Measurements from ENCODE around the gene CXCR3.
"Not testable (repeated sequence)": the region's sequence is repeated elsewhere in the genome, so short reads cannot be mapped to it uniquely, and the experiment has no call there.

The CXCR3 gene

DNA sequence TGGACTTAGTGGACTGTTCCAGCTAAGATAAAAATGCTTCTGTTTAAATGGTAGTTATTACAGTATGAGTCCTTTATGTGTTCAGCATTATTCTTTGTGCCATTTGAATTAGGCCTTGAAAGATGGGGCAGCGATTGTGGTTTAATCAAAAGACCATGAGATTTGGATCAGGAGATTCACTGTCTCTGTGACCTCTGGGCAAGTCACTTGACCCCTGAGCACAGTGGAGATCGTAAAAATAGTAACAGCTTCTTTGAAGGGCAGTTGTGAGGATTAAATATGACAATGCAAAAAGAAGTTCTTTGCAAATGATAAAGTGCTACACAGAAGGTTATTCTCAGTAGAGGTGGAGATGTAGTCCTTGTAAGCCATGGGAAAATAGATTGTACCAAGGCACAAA, 10.8 kb downstream of the CXCR3 start:
- DNase-seq, result no peak

DNA sequence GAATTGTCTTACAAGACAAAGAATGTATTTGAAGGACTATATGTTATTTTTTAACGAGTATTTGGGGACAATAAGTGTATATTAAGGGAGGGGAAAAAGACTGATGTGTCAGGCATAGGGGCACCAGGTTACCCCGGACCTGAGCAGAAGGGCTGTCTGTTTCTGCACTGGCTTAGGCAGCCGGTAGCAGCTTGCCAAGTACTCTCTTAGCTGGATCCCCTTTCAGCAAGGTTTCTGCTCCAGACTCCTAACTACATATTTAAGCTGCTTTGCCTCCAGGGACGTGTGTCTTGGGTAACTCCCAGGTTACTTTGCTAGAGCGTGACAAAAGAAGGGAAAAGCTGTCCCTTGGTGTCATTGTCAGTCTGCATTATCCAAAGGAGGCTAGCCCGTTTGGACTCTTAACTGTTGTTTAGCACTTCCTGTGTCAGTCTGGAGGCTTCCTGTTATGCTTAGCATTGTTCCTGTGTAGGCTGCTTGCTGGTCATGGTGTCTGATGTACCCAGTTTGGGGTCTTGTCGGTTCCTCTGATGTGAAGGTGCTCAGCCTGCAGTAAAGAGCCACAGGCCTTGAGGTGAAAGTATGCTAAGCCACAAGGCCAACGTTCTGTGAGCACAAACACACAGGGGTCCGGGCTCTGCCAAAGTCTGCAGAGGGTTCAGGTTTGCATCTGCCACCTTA, 11.6 kb downstream of the CXCR3 start:
- no peak for DNase-seq

DNA sequence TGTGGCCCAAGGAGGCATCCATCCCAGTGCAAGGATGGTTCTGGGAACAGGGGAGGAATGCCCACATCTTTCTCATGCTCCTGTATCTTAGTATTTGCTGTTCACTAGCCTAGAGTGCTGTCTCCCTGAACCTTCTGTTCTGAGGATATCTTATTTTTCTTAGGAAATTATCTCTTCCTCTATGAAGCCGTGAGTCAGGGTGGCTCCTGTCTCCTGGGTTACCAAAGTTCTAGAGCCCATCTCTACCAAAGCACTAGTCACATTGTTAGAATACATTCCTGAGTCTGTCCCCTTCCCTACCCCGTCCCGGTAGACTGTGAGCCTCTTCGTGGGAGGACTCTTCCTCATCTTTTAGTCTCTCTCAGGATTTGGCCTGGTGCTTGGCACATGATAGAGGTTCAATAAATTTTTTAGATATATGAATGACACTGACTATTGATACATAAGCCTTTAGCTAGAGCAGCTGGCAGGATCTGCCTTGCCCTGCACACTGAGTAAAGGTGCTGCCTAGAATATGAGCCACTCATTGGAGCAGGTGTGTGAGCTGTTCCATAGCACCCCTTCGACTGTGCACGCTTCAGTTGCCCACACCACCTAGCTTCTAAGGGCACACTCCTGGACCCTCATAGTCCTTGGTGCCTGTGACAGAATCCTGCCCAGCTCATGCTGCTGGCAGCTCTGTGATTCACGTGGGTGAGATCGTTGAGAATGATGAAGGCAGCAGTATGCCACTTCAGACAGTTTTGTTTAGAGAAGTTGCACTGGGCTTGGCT, 13.3 kb downstream of the CXCR3 start:
- no peak for DNase-seq

DNA sequence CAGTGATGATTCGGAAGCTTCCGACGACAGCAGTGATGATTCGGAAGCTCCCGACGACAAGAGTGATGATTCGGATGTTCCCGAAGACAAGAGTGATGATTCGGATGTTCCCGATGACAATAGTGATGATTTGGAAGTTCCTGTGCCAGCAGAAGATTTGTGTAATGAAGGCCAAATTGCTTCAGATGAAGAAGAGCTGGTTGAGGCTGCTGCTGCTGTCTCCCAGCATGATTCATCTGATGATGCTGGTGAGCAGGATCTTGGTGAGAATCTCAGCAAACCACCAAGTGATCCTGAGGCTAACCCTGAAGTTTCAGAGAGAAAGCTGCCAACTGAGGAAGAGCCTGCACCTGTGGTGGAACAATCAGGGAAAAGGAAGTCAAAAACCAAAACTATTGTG, 14.2 kb downstream of the CXCR3 start:
- DNase-seq, result no peak

DNA sequence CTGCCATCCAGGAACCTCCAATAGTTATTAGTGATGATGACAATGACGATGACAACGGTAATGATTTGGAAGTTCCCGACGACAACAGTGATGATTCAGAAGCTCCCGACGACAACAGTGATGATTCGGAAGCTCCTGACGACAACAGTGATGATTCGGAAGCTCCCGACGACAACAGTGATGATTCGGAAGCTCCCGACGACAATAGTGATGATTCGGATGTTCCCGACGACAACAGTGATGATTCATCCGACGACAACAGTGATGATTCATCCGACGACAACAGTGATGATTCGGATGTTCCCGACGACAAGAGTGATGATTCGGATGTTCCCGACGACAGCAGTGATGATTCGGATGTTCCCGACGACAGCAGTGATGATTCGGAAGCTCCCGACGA, 14.7 kb downstream of the CXCR3 start:
- no peak for DNase-seq

DNA sequence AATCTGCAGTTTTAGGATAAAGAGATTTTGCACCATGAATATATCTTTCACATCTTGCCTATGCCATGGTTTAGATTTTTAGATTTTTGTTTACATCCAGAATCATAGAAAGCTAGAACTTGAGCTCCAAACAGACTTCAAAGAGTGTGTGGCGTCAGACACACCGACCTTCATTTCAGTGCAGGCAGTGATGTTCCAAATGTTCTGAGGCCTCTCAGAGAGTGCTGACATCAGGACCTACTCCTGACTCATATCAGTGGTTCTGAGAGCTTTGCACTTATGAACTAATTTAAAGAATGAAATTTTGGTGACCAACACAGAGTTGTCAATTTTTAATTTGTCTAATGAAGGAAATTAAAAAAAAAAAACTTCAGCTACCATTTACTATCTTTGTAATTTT, 18.3 kb downstream of the CXCR3 start:
- DNase-seq, result no peak

DNA sequence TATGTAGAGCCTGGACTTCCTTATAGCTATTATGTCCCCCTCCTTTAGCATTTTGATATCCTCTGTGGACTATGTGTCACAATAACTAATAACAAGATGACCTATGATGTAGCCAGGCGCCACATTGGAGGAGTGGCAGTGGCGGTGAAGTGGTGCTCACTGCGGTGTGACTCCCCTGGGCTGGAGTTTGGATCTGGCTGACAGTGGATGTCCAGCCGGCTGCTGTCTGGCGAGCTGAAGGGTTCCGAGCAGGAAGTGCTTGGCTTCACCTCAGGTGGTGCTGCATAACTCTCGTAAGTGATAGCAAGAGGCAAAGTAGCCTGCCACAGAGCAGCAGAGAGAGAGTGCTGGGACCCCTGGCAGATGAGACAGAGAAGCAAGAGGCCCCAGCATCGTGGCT, 25.1 kb downstream of the CXCR3 start:
- DNase-seq, result not testable (repeated sequence)

DNA sequence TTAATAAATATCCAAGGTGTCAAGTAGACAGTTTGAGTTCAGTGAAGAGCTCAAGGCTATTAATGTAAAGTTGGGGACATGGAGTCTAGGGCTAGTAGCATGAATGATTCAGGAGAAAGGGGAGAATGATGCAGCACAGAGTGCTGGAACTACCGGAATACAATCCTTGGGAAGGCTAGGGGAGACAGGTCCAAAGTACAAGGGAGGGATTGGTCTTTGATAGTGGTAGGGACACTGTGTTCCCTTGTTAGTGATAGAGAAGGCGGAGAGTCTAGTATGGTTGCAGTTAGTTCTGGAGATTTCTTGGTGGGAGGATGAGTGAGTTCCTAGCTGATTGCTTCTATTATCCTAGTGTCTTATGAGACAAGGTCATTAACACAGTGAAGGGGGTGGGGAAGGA, 31.4 kb downstream of the CXCR3 start:
- DNase-seq, result no peak

DNA sequence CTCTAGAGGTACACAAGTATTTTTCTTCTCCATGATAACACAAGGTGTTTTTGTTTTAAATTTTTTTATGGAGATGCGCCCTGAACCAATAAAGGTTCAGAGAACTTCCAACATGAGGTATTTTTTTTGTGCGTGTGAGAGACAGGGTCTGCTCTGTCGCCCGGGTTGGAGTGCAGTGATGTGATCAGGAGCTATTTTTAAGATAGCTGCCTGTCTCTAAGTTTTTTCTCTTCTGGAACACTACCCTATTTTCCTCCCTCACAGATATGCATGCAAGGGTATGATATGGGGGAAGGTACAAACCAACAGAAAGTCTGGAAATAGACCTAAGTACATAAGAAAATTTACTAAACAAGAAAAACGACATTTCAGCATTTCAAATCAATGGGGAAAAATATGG, 37.1 kb downstream of the CXCR3 start:
- no peak for DNase-seq

DNA sequence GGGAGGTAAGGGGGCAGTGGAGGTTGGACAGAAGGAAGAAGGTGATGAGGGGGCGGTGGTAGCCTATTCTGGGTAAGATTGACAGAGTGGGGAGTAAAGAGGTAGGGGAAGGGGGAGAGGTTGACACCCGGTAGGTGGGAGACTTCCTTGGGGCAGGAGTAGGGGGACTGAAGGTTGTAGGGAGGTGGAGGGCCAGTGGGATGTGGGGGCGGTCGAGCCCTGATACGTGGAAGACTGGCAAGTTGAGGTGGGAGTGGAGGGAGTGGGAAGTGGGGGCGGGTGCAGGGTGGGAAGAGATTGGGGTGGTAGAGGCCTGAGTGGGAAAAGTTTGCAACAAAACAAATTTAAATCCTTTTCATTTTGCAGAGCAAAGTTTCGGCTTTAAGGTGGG, 38.3 kb downstream of the CXCR3 start:
- DNase-seq, result no peak

DNA sequence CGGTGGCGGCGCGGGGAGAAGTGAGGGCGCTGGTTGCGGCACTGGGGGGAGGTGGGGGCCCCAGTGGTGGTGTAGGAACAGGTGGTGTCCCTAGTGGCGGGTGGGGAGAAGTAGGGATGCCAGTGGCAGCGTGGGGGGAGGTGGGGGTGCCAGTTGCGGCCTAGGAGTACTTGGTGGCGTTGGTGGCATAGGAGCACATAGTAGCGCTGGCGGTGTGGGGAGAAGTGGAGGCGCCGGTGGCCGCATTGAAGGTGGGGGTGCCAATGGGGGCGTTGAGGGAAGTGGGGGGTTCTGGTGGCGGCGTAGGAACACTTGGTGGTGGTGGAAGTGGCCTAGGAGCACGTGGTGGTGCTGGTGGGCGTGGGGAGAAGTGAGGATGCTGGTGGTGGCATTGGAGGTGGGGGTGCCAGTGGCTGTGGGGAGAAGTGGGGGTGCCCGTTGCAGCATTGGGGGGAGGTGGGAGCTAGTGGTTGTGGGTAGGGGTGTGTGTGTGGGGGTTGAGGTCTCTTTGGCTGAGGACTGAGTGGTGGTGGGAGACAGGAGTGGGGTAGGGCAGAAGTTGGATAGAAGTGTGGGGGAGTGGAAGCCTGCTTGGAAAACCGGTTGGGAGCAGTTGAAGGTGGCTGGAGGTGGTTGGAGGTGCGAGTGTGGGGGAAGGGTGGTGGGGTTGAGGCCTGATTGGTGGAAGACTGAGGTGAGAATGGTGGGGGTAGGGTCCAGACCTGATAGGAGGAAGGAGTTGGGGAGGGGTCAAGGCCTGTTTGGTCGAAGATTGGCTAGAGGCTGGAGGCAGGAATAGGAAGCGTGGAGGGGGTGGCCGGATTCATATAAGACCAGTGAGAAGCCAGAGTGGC, 38.9 kb downstream of the CXCR3 start:
- no peak for DNase-seq

DNA sequence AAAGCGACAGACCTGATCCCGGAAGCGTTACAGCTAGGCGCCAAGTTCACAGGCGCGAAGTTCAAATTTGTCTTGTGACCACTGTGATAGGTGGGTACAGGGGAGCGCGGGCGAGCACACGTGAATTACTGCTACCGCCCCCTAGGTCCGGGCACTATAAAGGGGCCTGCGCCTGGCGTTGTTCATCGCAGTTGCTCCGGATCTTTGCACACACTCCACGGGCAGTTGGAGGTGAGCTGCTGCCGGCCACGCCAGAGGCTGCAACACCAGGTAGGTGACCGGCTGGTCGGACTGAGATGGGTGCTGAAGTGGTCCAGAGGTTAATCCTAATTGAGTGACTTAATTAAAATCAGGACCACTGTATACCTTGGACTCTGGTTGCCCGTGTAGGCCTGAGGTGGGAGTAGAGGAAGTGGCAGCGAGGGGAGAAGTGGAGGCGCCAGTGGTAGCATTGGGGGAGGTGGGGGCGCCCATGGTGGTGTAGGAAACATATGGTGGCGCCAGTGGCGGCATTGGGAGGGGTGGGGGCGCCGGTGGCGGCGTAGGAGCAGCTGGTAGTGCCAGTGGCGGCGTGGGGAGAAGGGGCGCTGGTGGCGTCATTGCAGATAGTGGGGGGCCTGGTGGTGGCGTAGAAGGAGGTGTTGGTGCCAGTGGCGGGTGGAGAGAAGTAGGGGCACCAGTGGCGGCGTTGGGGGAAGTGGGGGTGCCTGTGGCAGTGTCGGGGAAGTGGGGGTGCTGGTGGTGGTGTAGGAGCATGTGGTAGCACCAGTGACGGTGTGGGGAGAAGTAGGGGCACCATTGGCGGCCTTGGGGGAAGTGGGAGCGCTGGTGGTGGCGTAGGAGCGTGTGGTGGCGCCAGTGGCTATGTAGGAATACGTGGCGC, 39.8 kb downstream of the CXCR3 start, which contains the start of gene GCNA:
TSS of gene GCNA (plus strand) at position 185 of the 883 bp plus-strand sequence. CDS start 2,385 bp downstream, outside the sequence.
- DNase-seq, result no peak

DNA sequence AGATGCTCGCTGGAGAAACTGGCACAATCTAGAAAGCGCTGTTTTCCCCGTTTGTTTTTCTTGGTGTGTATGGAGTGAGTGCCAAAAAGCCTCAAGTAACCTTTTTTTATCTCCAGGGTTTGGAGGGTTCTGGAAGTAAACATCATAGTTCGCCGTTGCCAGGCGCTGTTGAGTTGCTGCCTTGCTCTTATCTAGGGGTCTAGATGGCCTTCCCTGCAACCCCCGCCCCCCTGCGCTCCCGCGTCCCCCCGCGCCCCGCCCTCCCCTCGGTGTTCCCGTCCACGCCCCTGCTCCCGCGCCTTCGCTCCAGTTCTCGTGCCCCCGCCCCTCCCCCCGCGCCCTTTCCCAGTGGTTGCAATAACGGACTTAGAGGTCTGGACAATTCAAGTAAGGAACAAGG, 40.6 kb downstream of the CXCR3 start:
- no peak for DNase-seq

DNA sequence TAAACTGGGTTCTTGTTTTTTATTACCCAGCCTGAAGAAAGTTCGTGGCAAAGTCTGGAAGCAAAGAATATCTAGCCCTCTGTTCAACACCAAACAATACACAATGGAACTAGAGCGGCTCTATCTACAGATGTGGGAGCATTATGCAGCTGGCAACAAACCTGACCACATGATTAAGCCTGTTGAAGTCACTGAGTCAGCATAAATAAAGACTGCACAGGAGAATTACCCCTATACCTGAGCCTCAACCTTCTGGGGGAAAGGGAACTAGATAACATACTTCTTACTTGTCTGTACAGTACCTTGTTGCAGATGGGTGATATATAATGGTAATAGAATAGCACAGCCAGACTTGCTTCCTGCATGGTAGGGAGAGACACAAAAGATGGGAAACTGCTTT, 44.7 kb downstream of the CXCR3 start:
- no peak for DNase-seq

DNA sequence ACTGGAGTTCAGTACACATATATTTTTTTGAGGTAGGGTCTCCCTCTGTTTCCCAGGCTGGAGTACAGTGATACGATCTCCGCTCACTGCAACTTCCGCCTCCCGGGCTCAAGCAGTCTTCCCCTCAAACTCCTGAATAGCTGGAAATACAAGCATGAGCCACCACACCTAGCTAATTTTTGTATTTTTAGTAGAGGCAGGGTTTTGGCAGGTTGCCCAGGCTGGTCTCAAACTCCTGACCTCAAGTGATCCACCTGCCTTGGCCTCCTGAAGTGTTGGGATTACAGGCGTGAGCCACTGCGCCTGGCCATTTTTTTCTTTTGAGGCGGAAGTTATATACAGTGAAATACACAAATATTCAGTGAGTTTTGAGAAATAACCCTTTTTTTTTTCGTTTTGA, 46.9 kb downstream of the CXCR3 start:
- DNase-seq, result not testable (repeated sequence)

Measured in midbrain (tissue), 1 donor.